LNCaP clone FGC (cell line): Measurements from ENCODE around the gene VSIR.

Experiments used
- DNase-seq: peaks from one replicate; pipeline ENCODE4 v3.0.0-alpha.2; 2011; ENCODE audit warnings: low read depth
- H3K4me3 ChIP-seq: 2 replicates; pipeline ENCODE4 v1.5.1; 2011; ENCODE audit warnings: mild to moderate bottlenecking, low read depth, low read length, control low read depth
- TF ChIP-seq, protein P1 (sequence below): IDR thresholded peaks from 2 replicates; pipeline ENCODE4 v1.5.1; 2012; ENCODE audit warnings: mild to moderate bottlenecking; ENCODE audit not compliant: control insufficient read depth, insufficient read depth; ENCODE audit errors: extremely low read depth

Gene VSIR

DNA sequence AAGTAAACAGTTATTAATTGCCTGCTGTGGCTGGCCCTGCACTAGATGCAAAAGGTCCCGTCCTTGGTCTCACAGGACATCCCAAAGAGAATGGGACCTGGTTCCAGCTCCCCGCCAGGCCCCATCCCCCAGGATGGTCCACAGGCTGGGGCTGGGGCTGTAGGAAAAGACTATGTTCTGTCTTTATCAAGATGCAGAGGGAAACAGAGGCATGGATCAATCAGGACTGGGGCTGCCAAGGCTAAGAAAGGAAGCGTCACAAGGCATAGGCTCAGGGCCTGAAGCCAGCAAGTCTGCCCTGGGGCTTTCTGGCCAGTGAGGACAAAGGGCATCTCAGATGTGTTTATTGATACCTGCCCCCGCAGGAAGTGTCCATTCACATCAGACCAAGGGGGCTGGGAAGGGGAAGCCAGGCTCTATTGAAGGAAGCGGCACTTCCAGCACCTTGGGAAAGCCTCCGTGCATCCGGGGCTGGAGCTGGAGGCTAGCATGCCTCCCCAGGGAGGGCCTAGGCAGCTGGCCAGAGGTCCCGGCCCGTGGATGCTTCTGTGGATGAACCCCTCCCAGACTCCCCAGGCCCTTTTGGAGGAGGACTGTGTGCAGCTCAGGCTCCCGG is 5.8 kb downstream of the VSIR start:
- DNase-seq = no peak
- no peak overlapping the region for H3K4me3 ChIP-seq
- TF ChIP-seq, protein P1, sequence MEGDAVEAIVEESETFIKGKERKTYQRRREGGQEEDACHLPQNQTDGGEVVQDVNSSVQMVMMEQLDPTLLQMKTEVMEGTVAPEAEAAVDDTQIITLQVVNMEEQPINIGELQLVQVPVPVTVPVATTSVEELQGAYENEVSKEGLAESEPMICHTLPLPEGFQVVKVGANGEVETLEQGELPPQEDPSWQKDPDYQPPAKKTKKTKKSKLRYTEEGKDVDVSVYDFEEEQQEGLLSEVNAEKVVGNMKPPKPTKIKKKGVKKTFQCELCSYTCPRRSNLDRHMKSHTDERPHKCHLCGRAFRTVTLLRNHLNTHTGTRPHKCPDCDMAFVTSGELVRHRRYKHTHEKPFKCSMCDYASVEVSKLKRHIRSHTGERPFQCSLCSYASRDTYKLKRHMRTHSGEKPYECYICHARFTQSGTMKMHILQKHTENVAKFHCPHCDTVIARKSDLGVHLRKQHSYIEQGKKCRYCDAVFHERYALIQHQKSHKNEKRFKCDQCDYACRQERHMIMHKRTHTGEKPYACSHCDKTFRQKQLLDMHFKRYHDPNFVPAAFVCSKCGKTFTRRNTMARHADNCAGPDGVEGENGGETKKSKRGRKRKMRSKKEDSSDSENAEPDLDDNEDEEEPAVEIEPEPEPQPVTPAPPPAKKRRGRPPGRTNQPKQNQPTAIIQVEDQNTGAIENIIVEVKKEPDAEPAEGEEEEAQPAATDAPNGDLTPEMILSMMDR = no peak

DNA sequence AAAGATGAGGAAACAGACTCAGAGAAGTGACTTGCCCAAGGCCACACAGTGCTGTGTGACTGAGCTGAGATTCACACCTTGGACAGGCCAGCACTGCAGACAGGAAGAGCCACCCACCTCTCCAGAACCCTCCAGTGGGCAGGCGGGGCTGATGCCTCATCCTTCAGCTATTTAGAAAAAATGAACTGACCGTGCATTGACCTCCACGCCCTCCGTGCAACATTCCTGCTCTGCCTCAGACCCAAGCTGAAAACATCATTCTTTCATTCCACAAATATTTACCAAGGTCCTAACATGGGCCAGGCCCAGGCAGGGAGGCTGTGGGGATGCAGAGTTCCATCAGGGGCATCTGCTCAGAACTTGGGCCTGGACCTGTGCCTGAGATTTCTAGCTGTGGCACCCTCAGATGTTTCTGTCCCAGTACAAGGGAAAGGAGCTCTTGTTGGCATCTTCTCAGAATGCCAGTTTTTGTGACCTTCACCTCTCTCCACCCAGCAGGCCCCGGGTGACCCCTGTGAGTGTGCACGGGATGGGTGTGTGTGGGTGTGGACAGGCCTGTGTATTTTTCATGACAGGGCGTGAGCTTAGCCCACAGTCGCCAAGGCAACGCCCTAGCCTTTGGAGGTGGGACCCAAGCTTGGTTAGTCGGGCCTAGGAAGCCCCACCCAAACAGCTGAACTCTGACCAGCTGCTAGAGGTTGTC is 6.5 kb downstream of the VSIR start:
- no peak for DNase-seq
- no peak overlapping the region for H3K4me3 ChIP-seq
- TF ChIP-seq, protein P1 = no peak

DNA sequence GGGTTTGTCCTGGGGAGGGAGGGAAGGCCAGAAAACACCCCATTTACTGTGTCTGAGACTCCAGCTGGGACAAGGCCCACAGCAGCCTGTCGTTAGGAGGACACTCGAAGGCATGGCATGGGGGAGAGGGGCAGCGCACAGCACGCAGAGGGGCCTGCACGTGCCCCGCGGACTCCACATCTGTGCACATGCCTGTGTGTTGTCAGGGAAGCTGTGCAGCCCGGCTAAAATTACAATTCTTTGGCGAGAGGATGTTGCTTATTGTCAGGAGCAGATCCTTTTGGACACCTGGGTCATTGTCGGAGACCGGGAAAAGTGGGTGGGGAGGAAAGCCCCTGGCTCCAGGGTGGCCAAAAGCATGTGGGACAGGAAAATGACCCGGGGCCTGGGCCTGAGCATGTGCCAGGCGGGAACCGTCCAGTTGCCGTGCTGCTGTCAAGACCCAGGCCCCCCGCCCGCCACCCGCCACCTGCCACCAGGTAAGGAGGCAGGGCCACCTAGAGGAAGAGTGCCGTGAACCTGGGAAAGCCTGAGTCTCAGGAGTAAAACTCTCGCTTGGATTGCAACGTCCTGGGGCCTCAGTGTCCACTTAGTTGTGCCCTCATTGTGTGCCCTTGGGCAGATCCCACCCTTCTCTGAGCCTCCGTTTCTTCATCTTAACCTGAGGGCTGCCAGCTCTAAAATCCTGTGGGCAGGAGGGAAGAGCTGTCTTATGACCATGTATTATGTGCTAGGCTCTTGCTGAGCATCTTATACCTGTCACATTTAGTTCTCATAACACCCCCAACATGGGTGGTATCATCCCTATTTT is 7.2 kb downstream of the VSIR start:
- H3K4me3 ChIP-seq = no peak overlapping the region
- TF ChIP-seq, protein P1 = no peak
- no peak for DNase-seq

DNA sequence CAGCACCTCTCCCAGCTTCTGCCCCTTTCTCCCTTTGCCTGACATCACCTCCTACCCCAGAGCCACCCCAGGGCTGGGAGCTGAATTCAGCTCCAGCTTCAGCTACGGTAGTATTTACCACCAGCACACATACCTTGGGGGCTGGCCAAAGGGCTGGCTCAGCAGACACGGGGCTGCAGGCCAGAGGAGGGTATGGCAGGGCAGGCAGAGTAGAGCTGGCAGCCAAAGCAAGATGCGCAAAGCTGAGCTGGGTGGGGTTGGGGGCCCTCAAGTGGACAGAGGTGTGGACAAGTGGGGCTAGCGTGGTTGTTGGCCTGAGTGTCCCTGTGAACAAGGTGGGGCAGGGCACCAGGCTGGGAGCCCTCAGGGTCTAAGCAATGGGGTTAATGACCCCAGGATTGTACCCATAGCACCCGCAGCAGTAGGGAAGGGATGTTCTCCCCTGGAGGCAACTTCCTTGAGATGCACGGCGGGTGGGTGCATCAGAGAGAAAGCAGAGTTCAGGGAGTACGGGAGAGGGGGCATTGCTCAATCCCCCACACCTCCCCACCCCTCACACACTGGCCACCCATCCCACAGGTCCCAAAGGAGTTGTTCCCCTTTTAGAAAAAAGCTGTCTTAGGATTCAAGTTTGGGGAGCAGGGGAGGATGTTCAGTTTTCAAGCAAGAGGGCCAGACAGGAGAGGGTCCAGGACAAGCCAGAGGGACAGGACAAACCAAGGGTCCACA is 8.0 kb downstream of the VSIR start:
- H3K4me3 ChIP-seq = no peak overlapping the region
- DNase-seq = no peak
- TF ChIP-seq, protein P1 = no peak

DNA sequence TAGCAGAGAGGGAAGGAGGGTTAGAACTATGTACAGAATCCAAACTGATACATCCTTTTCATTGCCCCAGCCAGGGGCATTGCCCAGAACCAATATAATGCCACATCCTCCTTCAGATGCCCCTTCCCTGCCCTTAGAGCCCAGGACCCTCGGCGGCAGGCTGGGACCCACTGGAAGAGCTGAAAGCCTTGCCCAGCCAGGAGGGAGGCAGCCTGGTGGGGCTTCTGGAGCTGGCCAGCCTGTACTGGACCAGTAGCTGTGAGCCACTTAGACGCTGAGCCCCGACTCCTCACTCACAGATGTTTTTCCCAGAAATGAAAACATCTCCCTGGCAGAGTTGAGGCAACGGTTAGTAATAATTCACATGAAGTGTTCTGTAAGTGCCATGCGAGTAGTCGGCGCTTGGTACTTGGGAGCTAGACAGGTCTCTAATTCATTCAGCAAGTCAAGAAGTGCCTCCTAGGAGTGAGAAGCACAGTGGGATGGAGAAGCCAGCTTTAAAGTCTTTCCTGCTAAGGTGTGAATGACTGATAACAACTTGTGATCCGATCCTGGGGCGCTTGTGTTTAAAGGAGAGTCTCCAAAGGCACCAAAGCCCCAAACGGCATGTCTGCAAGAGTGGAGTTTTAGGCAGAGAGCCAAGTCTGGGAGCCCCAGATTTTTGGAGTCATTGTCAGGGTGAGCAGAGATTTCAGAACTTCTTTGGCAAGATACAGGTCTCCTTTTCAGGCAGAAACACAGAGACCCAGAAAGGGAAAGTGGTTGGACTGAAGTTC is 9.8 kb downstream of the VSIR start:
- TF ChIP-seq, protein P1 = no peak
- DNase-seq = no peak
- no peak overlapping the region for H3K4me3 ChIP-seq

DNA sequence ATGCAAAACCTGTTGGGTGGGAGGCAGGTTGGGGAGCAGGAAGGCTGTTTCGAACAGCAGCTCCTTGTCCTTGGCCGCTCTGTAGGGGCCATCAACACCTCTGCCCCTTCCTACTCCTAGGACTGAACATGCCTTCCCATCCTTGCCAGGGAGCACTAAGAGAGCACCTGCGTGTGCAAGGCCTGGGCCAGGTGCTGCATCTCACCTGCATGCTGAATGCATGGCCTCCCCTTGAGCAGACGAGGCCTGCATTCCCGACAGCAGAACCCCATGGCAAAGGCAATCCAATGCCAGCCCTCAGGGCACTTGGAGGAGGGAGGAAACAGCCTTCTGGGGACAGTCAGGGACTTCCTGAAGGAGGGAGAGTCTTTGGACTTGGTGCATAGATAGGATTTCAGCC is 11.0 kb downstream of the VSIR start:
- H3K4me3 ChIP-seq = no peak overlapping the region
- TF ChIP-seq, protein P1 = no peak
- DNase-seq = no peak
